Mesodermal cell (in vitro differentiated cells): Measurements from ENCODE around the gene HMG20B.

Experiments
- H3K27ac ChIP-seq: 2 replicates; pipeline ENCODE4 v1.7.0; 2013; ENCODE audit warnings: mild to moderate bottlenecking, low read depth, low read length, moderate library complexity; ENCODE audit not compliant: severe bottlenecking
- H3K36me3 ChIP-seq: 2 replicates; pipeline ENCODE4 v1.7.1; 2013; ENCODE audit warnings: mild to moderate bottlenecking, low read length, moderate library complexity; ENCODE audit not compliant: control insufficient read depth, insufficient read depth
- H3K4me1 ChIP-seq: one replicate; pipeline ENCODE4 v1.7.1; 2013; ENCODE audit warnings: mild to moderate bottlenecking, low read length; ENCODE audit not compliant: insufficient read depth, control insufficient read depth, poor library complexity, severe bottlenecking
- H3K4me3 ChIP-seq: 2 replicates; pipeline ENCODE4 v1.7.0; 2013; ENCODE audit warnings: low read length, control low read depth, mild to moderate bottlenecking; ENCODE audit not compliant: insufficient read depth, poor library complexity, severe bottlenecking; ENCODE audit errors: extremely low read depth
- H3K9me3 ChIP-seq: 2 replicates; pipeline ENCODE4 v1.7.1; 2013; ENCODE audit warnings: mild to moderate bottlenecking, low read length, moderate library complexity; ENCODE audit not compliant: control insufficient read depth
- WGBS, 2 experiments: methylation state at CpG; one replicate each; pipeline ENCODE4 v1.1.5; 2013; ENCODE audit warnings: missing lambda C conversion rate in 2 of 2; ENCODE audit not compliant: insufficient coverage in 2 of 2; 5-methylcytosine and 5-hydroxymethylcytosine counted together

HMG20B gene

GRCh38 chr19:3531716-3532115, 41.0 kb upstream of the HMG20B start:
- Histone ChIP-seq H3K27ac (no peak overlapping the region), H3K9me3 (no peaks in the 10 kb centered on the region), H3K36me3 (peaks cover 72% of the 10 kb centered on the region), H3K4me3 (no peak overlapping the region), H3K4me1 (no peaks in the 10 kb centered on the region)
- 95 to 97% methylated on average over 23 to 28 of the region's 29 CpGs for WGBS, 2 experiments

GRCh38 chr19:3532154-3532786, 40.5 kb upstream of the HMG20B start:
- Histone ChIP-seq H3K4me1 (no peaks in the 10 kb centered on the region), H3K27ac (no peak overlapping the region), H3K4me3 (no peak overlapping the region), H3K36me3 (peaks cover 66% of the 10 kb centered on the region), H3K9me3 (no peaks in the 10 kb centered on the region)
- 95 to 97% methylated on average over 27 to 33 of the region's 33 CpGs for WGBS, 2 experiments

- H3K27ac ChIP-seq = no peak overlapping the region
- H3K9me3 ChIP-seq = no peaks in the 10 kb centered on the region
- peaks cover 63% of the 10 kb centered on the region for H3K36me3 ChIP-seq
- no peaks in the 10 kb centered on the region for H3K4me1 ChIP-seq
- WGBS, 2 experiments = 94 to 96% methylated on average over 16 to 17 of the region's 17 CpGs
- H3K4me3 ChIP-seq = no peak overlapping the region
Observed at GRCh38 chr19:3533033-3533432, 39.7 kb upstream of the HMG20B start.

GRCh38 chr19:3533563-3534216, 39.1 kb upstream of the HMG20B start:
- WGBS, 2 experiments = 91 to 97% methylated on average over 9 to 11 of the region's 12 CpGs
- Histone ChIP-seq H3K4me3 (no peak overlapping the region), H3K4me1 (no peaks in the 10 kb centered on the region), H3K36me3 (peaks cover 60% of the 10 kb centered on the region), H3K27ac (no peak overlapping the region), H3K9me3 (no peaks in the 10 kb centered on the region)

GRCh38 chr19:3534375-3535234, 38.1 kb upstream of the HMG20B start:
- H3K9me3 ChIP-seq = no peaks in the 10 kb centered on the region
- H3K4me1 ChIP-seq = no peaks in the 10 kb centered on the region
- 95% methylated on average over 38 of the region's 38 CpGs for WGBS, 2 experiments

GRCh38 chr19:3535235-3535535, 37.6 kb upstream of the HMG20B start:
- H3K36me3 ChIP-seq = peaks cover 64% of the 10 kb centered on the region
- H3K4me3 ChIP-seq = no peak overlapping the region
- 94 to 96% methylated on average over 9 of the region's 9 CpGs for WGBS, 2 experiments
- no peaks in the 10 kb centered on the region for H3K4me1 ChIP-seq
- no peak overlapping the region for H3K27ac ChIP-seq
- no peaks in the 10 kb centered on the region for H3K9me3 ChIP-seq

More at GRCh38 chr19:3534375-3535234, 38.1 kb upstream of the HMG20B start:
- no peak overlapping the region for H3K27ac ChIP-seq
- peaks cover 61% of the 10 kb centered on the region for H3K36me3 ChIP-seq
- no peak overlapping the region for H3K4me3 ChIP-seq

GRCh38 chr19:3535563-3535965, 37.2 kb upstream of the HMG20B start:
- no peak overlapping the region for H3K4me3 ChIP-seq
- WGBS, 2 experiments = 96 to 98% methylated on average over 6 to 12 of the region's 14 CpGs
- peaks cover 61% of the 10 kb centered on the region for H3K36me3 ChIP-seq
- H3K9me3 ChIP-seq = no peaks in the 10 kb centered on the region
- no peaks in the 10 kb centered on the region for H3K4me1 ChIP-seq
- no peak overlapping the region for H3K27ac ChIP-seq

- Histone ChIP-seq H3K4me3 (no peak overlapping the region), H3K27ac (peak overlapping the region; percentile 23), H3K4me1 (no peaks in the 10 kb centered on the region), H3K9me3 (no peaks in the 10 kb centered on the region), H3K36me3 (peaks cover 56% of the 10 kb centered on the region)
- 96 to 100% methylated on average over 5 to 6 of the region's 10 CpGs for WGBS, 2 experiments
Observed at GRCh38 chr19:3535981-3536380, 36.8 kb upstream of the HMG20B start.

GRCh38 chr19:3536429-3537100, 36.2 kb upstream of the HMG20B start:
- peaks cover 51% of the 10 kb centered on the region for H3K36me3 ChIP-seq
- H3K27ac ChIP-seq = peak overlapping the region; percentile 23
- H3K4me1 ChIP-seq = no peaks in the 10 kb centered on the region
- H3K4me3 ChIP-seq = no peak overlapping the region
- no peaks in the 10 kb centered on the region for H3K9me3 ChIP-seq
- WGBS, 2 experiments = 95 to 98% methylated on average over 23 to 27 of the region's 27 CpGs

- H3K36me3 ChIP-seq = peaks cover 49% of the 10 kb centered on the region
- H3K27ac ChIP-seq = no peak overlapping the region
- H3K9me3 ChIP-seq = no peaks in the 10 kb centered on the region
- no peak overlapping the region for H3K4me3 ChIP-seq
- 93 to 94% methylated on average over 12 to 13 of the region's 13 CpGs for WGBS, 2 experiments
- no peaks in the 10 kb centered on the region for H3K4me1 ChIP-seq
Observed at GRCh38 chr19:3537101-3537437, 35.7 kb upstream of the HMG20B start.
